ENCODE results near the gene CHIT1. TPM values are rescaled to one million over a fixed set of nuclear protein-coding genes. Genes with fewer than 3 reads are reported as not detected.

Gene CHIT1
- total and polyA plus RNA-seq, 2 of the 8 experiments (the other 6 are each of a cell fraction or from before 2014, with no cell fraction given): not detected

DNA sequence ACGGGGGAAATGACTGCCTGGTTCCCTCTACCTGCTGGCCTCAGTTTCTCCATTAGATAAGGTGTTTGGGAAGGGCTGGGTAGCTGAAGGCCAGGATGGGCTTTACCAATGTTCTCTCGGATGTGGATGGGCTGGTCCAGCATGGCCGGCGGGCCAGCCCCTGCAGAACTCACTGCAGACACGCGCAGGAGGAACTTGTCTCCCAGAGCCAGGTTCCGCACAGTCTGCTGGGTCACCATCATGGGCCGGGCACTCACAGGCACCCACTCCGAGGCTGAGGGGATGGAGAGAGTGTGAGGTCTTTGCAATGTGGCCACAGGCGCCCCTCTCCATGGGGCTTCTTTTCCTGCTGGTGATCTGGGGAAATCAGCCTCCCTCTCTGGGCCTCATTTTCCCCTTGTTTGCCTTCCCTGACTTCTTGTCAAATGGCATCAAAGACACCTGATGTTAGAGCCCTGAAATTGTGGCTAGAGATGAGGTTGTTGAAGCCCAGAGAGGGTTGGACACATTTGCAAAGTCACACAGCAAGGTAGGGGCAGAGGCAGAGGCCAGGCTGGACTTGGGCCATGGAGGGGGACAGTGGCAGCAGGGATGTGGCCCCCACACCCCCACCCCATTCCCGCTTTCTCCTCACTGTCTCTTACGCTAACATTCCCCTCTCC lies 55.0 kb downstream of the CHIT1 start:
- FAIRE-seq: no peak
- no peak overlapping the region for H3K56ac ChIP-seq (replicated peaks; ENCODE audit: insufficient read length, low read depth, low read length)
- H3K27me3 ChIP-seq (replicated peaks in 1 of 4; ENCODE audit: control insufficient read depth in 3 of 4, extremely low read depth in 1 of 4, insufficient read depth in 3 of 4, low read length in 3 of 4): no peaks in the 10 kb centered on the region
- H3K18ac ChIP-seq (ENCODE audit: extremely low read depth, low read length): no peak overlapping the region
- H2BK120ac ChIP-seq (replicated peaks; ENCODE audit: low read depth, low read length): no peak overlapping the region
- no peak overlapping the region for H3K4me3 ChIP-seq (ENCODE audit: extremely low read depth in 1 of 4, insufficient read depth in 2 of 4, low read depth in 3 of 4, low read length in 4 of 4)
- H3K36me3 ChIP-seq (ENCODE audit: control insufficient read depth in 2 of 4, insufficient read depth in 4 of 4, low read length in 3 of 4): no peaks in the 10 kb centered on the region
- no peak overlapping the region for H3K27ac ChIP-seq (ENCODE audit: low read depth, low read length)
- TF ChIP-seq EP300 (IDR thresholded peaks at IDR 0.05; ENCODE audit: borderline replicate concordance in 1 of 2, low read depth in 2 of 2, low read length in 2 of 2) (no peak), RFX5 (IDR thresholded peaks at IDR 0.05; ENCODE audit: borderline replicate concordance, low read depth, low read length) (no peak), CHD1 (IDR thresholded peaks at IDR 0.05; ENCODE audit: low read depth, low read length) (no peak), KDM1A (IDR thresholded peaks at IDR 0.05; ENCODE audit: borderline replicate concordance, low read length) (peak; percentile 91; the same call in 1 of the 2 replicates)
- ChIA-PET POLR2A (ENCODE audit: partially characterized antibody) (no interaction called here), CTCF (ENCODE audit: partially characterized antibody) (interaction anchor here (0.9 to 16.8 kb wide), 26 partner anchors 7 to 135 kb away, joined by 3 to 511 read pairs (median 9); partner anchors contain the start of genes ADORA1, CHI3L1 and MYOG)
- no peak overlapping the region for H3K23ac ChIP-seq (ENCODE audit: insufficient read length)
- H2BK15ac ChIP-seq (ENCODE audit: low read length): no peak overlapping the region
- no peaks in the 10 kb centered on the region for H3K79me1 ChIP-seq (ENCODE audit: low read depth, low read length)
- DNase-seq (ENCODE audit: low read depth in 1 of 2, low spot score in 2 of 2): no peak
- no peaks in the 10 kb centered on the region for H3K23me2 ChIP-seq (ENCODE audit: low read depth, low read length)
- H3K4me2 ChIP-seq (ENCODE audit: insufficient read depth in 1 of 2, low read depth in 2 of 2, low read length in 2 of 2): no peak overlapping the region
- H4K8ac ChIP-seq (ENCODE audit: extremely low read depth, insufficient read depth, low read length): no peak overlapping the region
- no peak overlapping the region for H3K4ac ChIP-seq (replicated peaks; ENCODE audit: insufficient read length, low read depth, low read length)
- no peak overlapping the region for H2BK12ac ChIP-seq (ENCODE audit: low read depth, low read length)
- H3K14ac ChIP-seq (ENCODE audit: insufficient read length): no peak overlapping the region
- H2AFZ ChIP-seq (ENCODE audit: low read length): no peak overlapping the region
- no peaks in the 10 kb centered on the region for H4K20me1 ChIP-seq (replicated peaks in 1 of 2; ENCODE audit: control insufficient read depth in 1 of 2, insufficient read depth in 2 of 2, low read length in 2 of 2)
- no peak overlapping the region for H2BK5ac ChIP-seq (ENCODE audit: low read depth, low read length)
- no peak overlapping the region for H4K91ac ChIP-seq (replicated peaks; ENCODE audit: insufficient read length, low read length)
- H4K5ac ChIP-seq (ENCODE audit: insufficient read length, low read depth, low read length): no peak overlapping the region
- H3K9me3 ChIP-seq (ENCODE audit: insufficient read depth in 2 of 2, low read depth in 1 of 2, low read length in 1 of 2): no peaks in the 10 kb centered on the region
- no peak overlapping the region for H2AK5ac ChIP-seq (ENCODE audit: low read depth, low read length)
- H2BK20ac ChIP-seq (ENCODE audit: low read length): no peak overlapping the region
- WGBS, 2 experiments (ENCODE audit: extremely low coverage in 1 of 2, insufficient coverage in 1 of 2, insufficient read length in 1 of 2, insufficient replicate concordance in 2 of 2, low coverage in 1 of 2, low lambda C conversion rate in 2 of 2, missing lambda C conversion rate in 1 of 2): 85% methylated on average over 10 of the region's 12 CpGs; no CpG with 5 or more reads in 1 of the 2 experiments
- H3K9ac ChIP-seq (replicated peaks in 1 of 4; ENCODE audit: extremely low read depth in 1 of 4, low read depth in 3 of 4, low read length in 3 of 4): no peak overlapping the region
- peaks cover 0 to 7% (median 3%) of the 10 kb centered on the region in 4 experiments; a peak in 4 of 7 replicates for H3K4me1 ChIP-seq (replicated peaks in 1 of 4; ENCODE audit: control insufficient read depth in 3 of 4, insufficient read depth in 4 of 4, low read length in 3 of 4)
- no peaks in the 10 kb centered on the region for H3K79me2 ChIP-seq (ENCODE audit: control insufficient read depth in 1 of 2, insufficient read depth in 2 of 2, low read length in 2 of 2)

Measured in H1 (cell line).